Hippocampal formation (tissue), 2 donors: ENCODE data around the gene BRD3OS.

Source experiments
- DNase-seq, 2 donors: peaks; one replicate each; lab custom pipeline; 2025; lab: John Stamatoyannopoulos, UW

The BRD3OS gene

GRCh38 chr9:134034215-134035040, 9.1 kb downstream of the BRD3OS start:
- no peak for DNase-seq

DNA sequence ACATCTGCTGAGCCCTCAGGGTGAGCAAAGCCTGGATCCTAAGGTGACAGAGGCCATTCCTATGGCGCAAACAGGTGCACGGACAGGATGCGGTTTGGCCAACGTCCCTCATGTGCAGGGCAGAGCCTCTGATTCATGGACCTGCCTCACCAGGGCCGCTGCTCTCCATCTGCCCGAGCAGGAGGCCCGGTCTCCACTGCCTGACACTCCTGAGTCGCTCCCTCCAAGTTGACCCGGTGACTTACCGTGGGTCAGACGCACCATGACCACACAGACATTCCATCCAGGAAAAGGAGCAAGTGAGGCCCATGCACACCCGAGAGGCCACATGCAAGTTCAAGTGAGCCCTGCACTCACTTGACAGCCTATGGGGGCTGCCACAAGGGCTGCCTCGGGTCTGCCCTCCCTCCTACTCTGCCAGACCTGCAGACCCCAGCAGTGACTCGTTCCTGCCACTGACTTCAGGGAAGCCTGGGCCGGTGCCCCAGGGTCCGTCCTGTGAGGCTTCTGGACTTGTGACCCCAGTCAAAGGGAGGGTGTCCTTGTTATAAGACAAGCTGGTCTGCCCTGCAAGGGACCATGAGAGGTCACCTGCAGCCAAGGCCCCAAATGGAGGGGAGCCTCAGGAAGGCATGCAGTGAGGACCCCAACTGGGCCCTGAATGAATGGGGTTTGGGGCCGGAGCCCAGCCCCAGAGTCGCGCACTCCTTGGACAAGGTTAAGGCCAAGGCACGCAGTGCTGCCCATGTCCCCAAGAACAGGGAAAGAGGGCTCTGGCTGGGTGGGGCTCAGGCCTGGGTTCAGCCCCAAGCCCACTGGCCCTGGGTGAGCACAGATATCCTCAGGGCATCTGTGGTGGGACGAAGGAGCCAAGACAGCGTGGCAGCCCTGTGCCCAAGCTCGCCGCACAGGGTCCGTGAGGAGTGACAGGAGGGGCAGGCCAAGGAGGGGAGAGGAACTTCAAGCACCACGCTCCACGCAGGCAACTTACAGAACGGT, 10.1 kb downstream of the BRD3OS start:
- no peak for DNase-seq

DNA sequence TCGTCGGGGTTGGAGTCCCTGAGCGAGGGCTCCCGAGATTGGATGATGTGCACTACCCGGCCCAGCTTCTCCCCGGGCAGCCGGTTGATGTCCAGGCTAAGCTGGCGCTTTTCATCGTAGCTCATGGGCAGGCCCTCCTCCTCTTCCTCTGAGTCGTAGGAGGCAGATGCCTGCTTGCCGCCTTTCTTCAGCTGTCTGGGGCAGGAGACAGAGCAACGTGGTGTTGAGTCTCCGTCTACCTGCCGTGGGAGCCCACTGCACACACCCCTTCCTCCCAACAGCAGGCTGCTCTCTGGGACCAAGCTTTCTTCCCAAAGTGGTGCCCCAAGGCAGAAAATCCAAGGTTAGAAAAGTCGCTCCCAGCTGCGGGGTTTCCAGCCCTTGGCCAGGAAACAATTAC, 10.8 kb downstream of the BRD3OS start:
- no peak for DNase-seq

GRCh38 chr9:134037641-134038040, 12.4 kb downstream of the BRD3OS start:
- no peak for DNase-seq

- no peak for DNase-seq
Observed at GRCh38 chr9:134039386-134040175, 14.3 kb downstream of the BRD3OS start.

- DNase-seq = no peak
Observed at GRCh38 chr9:134040176-134040565, 14.9 kb downstream of the BRD3OS start.

DNA sequence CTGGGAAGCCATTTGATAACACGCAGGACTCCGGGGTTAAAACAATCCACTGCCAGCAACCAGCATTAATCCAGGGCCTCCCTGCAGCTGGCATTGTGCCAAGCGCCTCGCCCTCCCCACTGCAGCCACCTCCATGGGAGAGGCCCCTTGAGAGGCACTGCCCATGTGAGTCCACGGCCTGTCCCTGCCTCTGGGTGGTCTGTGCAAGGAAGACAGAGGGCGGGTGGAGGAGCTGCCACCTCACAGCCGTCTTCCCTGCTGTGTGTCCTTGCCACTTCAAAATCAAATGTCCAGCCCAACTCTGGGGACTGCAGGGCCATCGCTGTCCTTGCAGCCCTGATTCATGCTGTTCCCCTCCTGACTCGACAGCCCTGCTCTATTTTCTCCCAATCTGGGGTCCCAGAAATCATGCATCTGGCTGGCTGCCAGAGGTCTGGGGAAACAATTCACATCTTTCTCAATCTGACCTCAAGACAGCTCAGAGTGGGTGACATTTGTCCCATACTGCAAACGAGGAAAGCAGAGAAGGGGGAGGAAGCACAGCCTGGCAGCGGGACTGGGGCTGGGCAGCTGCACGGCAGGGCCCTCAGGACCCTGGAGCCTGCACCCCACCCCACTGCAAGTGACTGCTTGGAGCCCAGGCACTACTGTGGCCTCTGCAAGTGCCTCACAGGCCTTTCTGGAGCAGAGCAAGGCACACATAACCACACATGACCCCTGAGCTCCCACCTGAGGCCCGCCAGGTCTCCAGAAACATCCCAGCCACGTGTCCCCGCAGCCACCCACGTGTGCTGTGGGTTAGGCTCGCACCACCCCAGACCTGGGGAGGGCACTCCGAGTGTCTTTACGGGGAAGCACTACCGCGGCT, 15.7 kb downstream of the BRD3OS start:
- no peak for DNase-seq

GRCh38 chr9:134041649-134041962, 16.3 kb downstream of the BRD3OS start:
- DNase-seq = no peak

DNA sequence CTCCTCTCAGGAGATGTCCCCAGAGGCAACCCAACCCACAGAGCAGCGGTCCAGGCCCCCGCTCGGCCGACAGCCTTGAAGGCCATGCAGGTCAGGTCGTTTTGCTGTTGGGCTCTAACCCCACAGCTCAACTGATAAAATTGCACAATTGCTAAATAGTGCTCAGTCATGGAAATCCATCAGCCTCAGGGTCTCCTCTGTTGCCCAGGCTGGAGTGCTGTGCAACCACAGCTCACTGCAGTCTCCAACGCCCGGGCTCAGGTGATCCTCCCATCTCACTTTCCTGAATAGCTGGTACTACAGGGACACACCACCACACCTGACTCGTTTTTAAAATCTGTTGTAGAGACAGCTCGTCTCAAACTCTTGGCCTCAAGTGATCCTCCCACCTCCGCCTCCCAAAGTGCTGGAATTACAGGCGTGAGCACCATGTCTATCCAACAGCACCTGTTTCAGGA, 18.3 kb downstream of the BRD3OS start:
- no peak for DNase-seq

GRCh38 chr9:134044944-134045343, 19.7 kb downstream of the BRD3OS start:
- no peak for DNase-seq

DNA sequence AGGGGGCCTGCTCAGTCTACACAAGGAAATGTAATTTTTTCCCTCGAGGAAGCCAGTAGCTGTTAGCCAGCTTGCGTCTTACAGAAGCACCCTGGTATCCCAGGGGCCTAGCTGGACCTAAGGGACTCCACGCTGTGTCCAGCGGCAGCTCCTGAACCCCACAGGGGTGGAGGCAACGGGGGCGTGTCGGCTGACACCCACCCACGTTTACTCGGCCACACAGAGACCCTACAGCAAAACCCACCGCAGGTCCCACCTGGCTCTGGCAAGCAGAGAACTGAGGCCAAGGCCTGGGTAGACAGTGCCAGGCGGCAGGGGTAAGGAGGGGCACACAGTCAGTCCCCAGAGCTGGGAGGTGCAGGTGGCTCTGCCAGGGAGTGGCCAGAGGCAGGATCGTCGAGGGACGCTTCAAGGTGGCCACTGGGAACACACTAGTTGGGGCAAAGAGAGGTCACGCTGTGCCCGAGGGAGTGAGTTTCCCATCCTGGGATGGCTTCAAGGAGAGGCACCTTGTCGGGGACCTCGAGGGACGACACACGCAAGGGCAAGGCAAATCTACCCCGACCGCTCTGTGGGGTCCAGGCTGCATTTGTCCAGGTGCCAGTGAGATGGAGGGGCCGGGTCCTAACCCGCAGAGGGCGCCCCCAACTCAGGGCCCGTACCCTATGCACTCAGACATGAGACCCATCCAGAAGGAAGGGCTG, 20.7 kb downstream of the BRD3OS start:
- DNase-seq = no peak

- DNase-seq = no peak
Observed at GRCh38 chr9:134046894-134047681, 21.8 kb downstream of the BRD3OS start.

DNA sequence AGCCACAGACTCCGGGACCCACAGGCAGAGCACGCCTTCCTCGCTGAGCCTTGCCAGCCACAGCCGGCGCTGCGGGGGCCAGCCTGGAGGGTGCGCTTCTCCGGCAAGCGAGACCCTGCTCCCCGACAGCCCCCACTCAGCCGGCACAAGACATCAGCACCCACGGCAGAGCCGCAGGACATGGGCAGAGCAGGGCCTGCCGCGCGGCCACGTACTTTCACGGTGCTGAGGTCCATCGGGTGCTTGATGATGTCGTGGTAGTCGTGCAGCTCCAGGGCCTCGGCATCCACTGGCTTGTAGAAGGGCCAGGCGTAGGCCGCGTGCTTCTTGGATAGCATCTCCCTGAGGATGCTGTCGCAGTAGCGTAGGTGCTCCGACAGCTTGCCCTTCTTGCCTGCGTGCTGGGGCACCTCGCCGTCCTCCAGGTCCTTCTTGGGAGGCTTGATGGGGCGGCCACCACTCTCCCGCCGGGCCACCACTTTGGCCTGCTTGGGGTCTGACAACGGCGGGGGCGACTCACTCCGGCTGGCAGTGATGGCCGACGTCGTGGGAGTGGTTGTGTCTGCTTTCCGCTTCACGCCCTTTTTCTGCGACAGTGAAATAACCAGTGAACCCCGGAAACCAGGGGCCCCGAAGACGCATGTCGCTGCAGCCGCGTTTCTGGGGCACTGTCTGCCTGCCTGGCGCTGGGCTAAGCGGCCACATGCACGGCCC, 22.7 kb downstream of the BRD3OS start:
- DNase-seq = no peak

- DNase-seq = no peak
Observed at GRCh38 chr9:134048582-134048968, 23.3 kb downstream of the BRD3OS start.

DNA sequence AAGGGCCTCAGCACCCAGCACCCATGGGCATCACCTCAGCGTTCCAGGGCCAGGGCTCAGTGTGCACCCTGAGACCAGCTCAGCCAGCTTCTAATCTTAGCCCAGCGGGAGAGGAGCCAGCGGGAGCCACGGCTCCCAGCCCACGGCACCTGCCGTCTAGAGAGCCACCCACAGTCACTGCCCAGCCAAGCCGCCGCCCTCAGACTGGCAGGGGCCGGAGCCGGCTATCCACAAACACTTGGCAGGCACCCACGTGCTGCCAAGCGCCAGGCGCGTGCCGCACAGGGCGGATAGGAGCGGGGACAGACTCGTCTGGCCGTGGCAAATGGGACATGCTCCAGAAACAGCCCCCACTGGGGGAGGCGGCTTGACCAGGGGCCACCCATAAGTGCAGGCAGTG, 24.0 kb downstream of the BRD3OS start:
- peak in 1 of 2 donors; percentile 15 for DNase-seq

GRCh38 chr9:134049772-134050588, 24.7 kb downstream of the BRD3OS start:
- DNase-seq = no peak

- no peak for DNase-seq
Observed at GRCh38 chr9:134050726-134051125, 25.4 kb downstream of the BRD3OS start.

DNA sequence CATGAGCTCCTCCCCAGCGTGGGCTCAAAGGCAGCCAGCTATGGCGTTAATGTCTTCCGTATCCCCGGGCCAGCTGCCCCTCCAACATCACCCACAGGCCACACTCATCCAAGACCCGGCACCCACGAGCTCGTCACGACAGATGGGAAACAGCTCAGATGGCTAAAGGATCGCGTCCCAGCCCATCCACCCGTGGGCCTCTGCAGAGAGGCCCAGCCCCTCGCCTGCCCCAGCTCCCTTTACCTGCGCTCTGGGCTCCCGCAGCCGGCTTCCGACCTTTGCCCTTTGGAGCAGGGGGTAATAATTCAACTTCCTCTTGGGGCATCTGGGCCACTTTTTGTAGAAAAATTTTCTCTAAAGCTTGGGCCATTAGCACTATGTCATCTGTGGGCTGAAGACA, 26.0 kb downstream of the BRD3OS start:
- no peak for DNase-seq
